Cardiac septum (tissue), 1 donor: ENCODE results near the gene GATB. TPM values are rescaled to one million over a fixed set of nuclear protein-coding genes. Genes with fewer than 3 reads are reported as not detected.

ENCODE experiments used
- DNase-seq: peaks from one replicate; pipeline ENCODE4 v3.0.0-alpha.2; 2020; ENCODE audit warnings: low spot score
- intact Hi-C: fragments of 100-400 bp; cut with DNase I; formaldehyde crosslinking; loops from one replicate; pipeline ENCODE4 v1.14.0; 2022
- total RNA-seq: library from RNA; stranded (reverse); fragmentation: NEBNext Ultra II Directional; extraction: Animal tissue kit (Norgen Biotek cat#: 25700); gene quantifications from one replicate; pipeline ENCODE4 v1.2.1, GENCODE V29; 2021
- donor health status: DM: no; HTN: no; CAD: no.

Gene GATB
- total RNA-seq, 1 donor from 2014 or later: 75.1 TPM

- no peak for DNase-seq
- intact Hi-C loops: no loop called here
These were observed 32.2 kb upstream of the GATB start for GRCh38 chr4:151792995-151793394.

DNA sequence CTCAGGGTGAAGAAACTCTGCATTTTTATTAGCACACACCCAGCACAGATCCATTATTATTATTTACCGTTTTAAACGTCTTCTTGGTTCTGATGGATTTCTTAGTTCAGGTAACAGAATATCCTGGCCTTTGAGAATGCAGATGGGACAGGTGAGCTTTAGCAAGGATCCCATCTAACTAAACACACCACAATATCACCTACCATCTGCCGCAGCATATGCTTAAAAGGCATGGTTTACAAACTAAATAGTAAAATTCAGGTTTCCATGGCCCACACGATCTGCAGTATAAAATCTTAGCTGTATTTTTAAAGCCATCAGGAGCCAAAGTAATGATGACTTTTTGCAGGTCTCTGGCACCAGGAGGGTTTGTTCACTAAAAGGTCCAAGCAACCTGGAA lies 31.7 kb upstream of the GATB start:
- intact Hi-C loops: no loop called here
- no peak for DNase-seq

- DNase-seq: no peak
- intact Hi-C loops: no loop called here
These were observed 27.2 kb upstream of the GATB start for GRCh38 chr4:151788021-151788420.

DNA sequence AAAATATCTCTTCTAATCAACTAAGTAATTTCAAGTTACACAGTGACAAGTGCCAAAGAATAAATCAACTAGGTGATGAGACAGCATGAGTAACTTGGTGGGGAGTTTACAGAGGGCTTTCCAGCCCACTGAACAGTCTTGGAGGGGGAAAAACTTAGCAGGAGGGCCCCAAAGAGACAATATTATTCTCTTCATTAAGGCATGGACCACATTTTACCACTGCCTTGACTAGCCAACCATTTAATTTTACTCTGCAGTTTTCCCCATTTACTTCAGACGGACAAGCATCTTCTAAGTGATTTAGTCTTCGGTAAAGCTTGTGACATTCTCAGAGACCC lies 25.3 kb upstream of the GATB start:
- intact Hi-C loops: no loop called here
- no peak for DNase-seq

DNA sequence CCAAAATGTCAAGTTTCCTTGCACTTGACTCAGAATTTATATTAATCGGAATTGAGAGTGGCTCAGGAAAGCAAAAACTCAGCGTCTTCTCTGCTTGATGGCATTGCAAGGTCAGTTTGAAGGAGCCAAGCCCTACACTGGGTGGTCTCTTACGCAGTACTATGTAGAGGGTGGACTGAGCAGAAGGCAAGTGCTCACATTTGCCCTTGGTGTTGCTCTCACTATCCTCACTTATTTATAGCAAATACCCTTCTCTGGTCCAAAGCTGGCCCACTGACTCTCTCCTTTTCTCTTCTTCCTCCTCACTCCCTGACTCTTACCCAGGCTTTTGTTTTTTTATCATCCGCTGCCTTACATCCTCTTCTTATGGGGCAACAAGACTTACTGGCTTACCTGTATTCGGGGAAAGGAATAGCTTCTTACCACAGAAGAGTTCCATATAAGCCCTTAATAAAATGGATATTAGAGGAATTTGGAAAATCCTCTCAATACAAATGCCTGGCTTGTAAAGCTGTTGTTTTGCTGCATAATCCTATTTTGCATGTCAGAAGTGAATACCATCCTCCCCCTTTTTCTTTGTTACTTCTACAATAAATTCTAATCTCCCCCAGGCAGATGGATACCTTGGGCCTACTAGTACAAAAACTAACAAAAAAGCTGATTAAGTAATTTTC lies 24.8 kb upstream of the GATB start:
- intact Hi-C loops: no loop called here
- no peak for DNase-seq

- intact Hi-C loops: no loop called here
These were observed 23.9 kb upstream of the GATB start for GRCh38 chr4:151784706-151785105.

GRCh38 chr4:151783867-151784266 lies 23.1 kb upstream of the GATB start:
- intact Hi-C loops: no loop called here
- DNase-seq: no peak

More at GRCh38 chr4:151784706-151785105, 23.9 kb upstream of the GATB start:
- no peak for DNase-seq

GRCh38 chr4:151782296-151782695 lies 21.5 kb upstream of the GATB start:
- no peak for DNase-seq
- intact Hi-C loops: no loop called here

GRCh38 chr4:151781026-151781425 lies 20.2 kb upstream of the GATB start:
- intact Hi-C loops: loop anchor here (2.0 kb wide), 1 partner anchor 26 kb away; no protein-coding TSS in a partner anchor
- DNase-seq: peak; percentile 77

- intact Hi-C loops: no loop called here
- no peak for DNase-seq
These were observed 16.7 kb upstream of the GATB start for GRCh38 chr4:151777471-151777870.

DNA sequence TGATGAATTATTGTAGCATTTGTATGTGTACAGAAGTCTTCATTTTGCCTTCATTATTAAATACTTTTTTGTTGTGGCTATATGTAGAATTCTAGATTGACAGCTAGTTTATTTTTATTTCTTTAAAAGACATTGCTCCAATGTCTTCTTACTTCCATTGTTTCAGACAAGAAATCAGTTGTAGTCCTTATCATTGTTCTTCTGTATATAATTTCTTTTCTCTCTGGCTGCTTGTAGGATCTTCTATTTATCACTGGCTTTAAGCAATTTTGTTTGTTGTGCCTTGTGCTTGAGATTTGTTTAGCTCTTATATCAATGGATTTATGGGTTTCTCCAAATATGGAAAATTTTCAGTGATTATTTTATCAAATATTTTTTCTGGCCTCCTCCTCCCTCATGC lies 13.5 kb upstream of the GATB start:
- intact Hi-C loops: no loop called here
- DNase-seq: no peak

DNA sequence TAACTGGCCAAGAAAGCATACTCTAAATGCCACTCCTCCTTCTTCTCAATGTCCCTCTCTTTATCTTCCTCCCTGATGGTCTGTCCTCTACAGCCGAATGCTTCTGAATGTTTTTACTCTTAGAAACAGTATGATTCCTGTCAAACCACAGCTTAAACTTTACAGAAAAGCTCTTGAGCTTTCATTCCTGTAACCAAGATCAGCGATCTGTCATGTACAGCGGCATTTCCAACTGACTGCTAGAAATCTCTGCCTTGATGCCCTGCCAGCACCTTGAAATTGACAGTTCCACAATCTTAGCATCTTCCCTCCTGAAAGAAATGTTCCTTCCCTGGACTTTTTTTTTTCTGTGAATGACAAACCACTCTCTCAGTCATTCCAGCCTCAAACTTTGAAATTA lies 11.5 kb upstream of the GATB start:
- no peak for DNase-seq
- intact Hi-C loops: no loop called here

GRCh38 chr4:151771664-151772063 lies 10.9 kb upstream of the GATB start:
- no peak for DNase-seq
- intact Hi-C loops: no loop called here

DNA sequence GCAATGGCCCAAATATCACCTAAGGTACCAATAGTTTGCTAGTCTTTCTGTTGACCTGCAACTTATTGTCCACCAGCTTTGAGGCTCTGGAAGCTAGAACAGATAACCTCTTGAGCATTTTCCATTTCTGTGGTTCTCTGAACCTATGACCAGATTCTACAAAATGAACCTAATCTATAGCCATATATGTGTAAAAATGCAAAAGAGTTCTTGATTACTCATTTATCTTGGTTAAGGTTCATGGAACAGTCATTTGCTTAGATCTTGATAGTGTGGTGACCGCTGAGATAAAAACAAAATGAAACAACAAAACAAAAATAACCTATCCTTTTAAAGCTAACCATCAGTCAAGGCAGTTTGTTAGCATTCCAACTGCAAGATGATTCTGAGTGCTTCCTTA lies 9.3 kb upstream of the GATB start:
- no peak for DNase-seq
- intact Hi-C loops: no loop called here

DNA sequence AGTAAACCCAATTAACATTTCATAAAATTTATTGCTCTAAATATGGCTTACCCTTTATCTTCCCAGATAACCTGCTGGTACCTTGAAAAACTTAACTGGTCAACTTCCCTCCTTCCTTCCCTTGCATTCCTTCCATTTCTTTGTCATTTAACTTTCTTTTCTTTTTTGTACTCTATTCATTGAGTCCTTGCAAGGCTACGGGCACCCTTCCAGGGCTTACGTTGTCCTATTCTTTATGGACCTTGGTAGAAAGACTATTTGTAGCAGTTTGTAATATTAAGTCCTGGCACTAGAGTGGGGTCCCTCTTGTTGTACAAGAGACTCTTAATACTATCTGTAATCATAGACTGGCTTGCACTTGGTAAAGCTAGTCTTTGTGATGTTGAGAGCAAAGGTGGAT lies 8.0 kb upstream of the GATB start:
- intact Hi-C loops: loop anchor here (10.0 kb wide), 1 partner anchor 586 kb away; no protein-coding TSS in a partner anchor
- no peak for DNase-seq

- intact Hi-C loops: loop anchor here (10.0 kb wide), 1 partner anchor 588 kb away; no protein-coding TSS in a partner anchor
These were observed 5.9 kb upstream of the GATB start for GRCh38 chr4:151766691-151767090.

GRCh38 chr4:151760002-151760401 lies 805 bp downstream of the GATB start:
- DNase-seq: no peak
- intact Hi-C loops: loop anchor here (2.0 to 10.0 kb wide), 2 partner anchors 47 to 595 kb away; no protein-coding TSS in a partner anchor

More at GRCh38 chr4:151766691-151767090, 5.9 kb upstream of the GATB start:
- DNase-seq: no peak

GRCh38 chr4:151753056-151753455 lies 7.8 kb downstream of the GATB start:
- intact Hi-C loops: no loop called here

DNA sequence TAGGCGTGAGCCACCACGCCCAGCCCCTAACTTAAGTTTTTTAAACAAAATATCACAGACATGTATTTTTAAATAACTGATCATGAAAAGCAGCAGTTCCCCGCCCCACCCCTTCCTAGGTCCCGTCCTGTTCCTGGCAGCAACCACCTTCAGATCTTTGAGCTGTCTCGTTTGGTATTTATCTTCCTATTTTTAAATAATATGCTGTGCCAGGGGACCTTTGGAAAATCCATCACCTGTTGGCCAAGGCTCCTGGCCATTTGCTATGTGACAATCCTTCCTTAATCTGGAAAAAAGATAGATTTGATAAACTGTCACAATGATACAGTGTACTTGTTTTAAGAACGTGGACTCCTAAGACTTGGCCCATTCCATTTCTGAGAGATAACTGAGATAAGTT lies 10.7 kb downstream of the GATB start:
- no peak for DNase-seq
- intact Hi-C loops: no loop called here

More at GRCh38 chr4:151753056-151753455, 7.8 kb downstream of the GATB start:
- no peak for DNase-seq

- no peak for DNase-seq
- intact Hi-C loops: loop anchor here (2.0 kb wide), 1 partner anchor 55 kb away; no protein-coding TSS in a partner anchor
These were observed 15.2 kb downstream of the GATB start for GRCh38 chr4:151745481-151746231.

- intact Hi-C loops: loop anchor here (2.0 kb wide), 1 partner anchor 54 kb away; no protein-coding TSS in a partner anchor
- DNase-seq: no peak
These were observed 16.2 kb downstream of the GATB start for GRCh38 chr4:151744614-151745013.
